Panc1 (cell line): Measurements from ENCODE around the gene MYL3.

ENCODE experiments used
- POLR2AphosphoS5 ChIP-seq: IDR thresholded peaks from 2 replicates; pipeline ENCODE4 v1.6.1; 2012; ENCODE audit warnings: mild to moderate bottlenecking, low read depth, low read length, moderate library complexity
- REST ChIP-seq, 2 experiments: IDR thresholded peaks; 2 replicates each; pipeline ENCODE4 v1.6.1; 2011 to 2012; ENCODE audit warnings: low read depth in 2 of 2, control low read depth in 1 of 2, low read length in 1 of 2, mild to moderate bottlenecking in 1 of 2, moderate library complexity in 1 of 2; ENCODE audit not compliant: insufficient read depth in 1 of 2
- SIN3A ChIP-seq: IDR thresholded peaks from 2 replicates; pipeline ENCODE4 v1.6.1; 2012; ENCODE audit warnings: low read depth, mild to moderate bottlenecking, low read length, moderate library complexity, borderline replicate concordance; ENCODE audit not compliant: insufficient read depth
- TF ChIP-seq, protein P1 (sequence below): fragments of 450-650 bp; IDR thresholded peaks from 2 replicates; pipeline ENCODE4 v1.5.1; 2017; ENCODE audit warnings: mild to moderate bottlenecking

- TF ChIP-seq, protein P1, sequence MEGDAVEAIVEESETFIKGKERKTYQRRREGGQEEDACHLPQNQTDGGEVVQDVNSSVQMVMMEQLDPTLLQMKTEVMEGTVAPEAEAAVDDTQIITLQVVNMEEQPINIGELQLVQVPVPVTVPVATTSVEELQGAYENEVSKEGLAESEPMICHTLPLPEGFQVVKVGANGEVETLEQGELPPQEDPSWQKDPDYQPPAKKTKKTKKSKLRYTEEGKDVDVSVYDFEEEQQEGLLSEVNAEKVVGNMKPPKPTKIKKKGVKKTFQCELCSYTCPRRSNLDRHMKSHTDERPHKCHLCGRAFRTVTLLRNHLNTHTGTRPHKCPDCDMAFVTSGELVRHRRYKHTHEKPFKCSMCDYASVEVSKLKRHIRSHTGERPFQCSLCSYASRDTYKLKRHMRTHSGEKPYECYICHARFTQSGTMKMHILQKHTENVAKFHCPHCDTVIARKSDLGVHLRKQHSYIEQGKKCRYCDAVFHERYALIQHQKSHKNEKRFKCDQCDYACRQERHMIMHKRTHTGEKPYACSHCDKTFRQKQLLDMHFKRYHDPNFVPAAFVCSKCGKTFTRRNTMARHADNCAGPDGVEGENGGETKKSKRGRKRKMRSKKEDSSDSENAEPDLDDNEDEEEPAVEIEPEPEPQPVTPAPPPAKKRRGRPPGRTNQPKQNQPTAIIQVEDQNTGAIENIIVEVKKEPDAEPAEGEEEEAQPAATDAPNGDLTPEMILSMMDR: no peak
- TF ChIP-seq POLR2AphosphoS5 (no peak), REST (IDR thresholded peaks at IDR 0.05; ENCODE audit: insufficient read depth in 1 of 2, low read depth in 2 of 2, low read length in 1 of 2) (no peak), SIN3A (no peak)
Measured at GRCh38 chr3:46901591-46902187, 38.4 kb upstream of the MYL3 start.
